ENCODE results near the gene IFNA5. TPM values are rescaled to one million over a fixed set of nuclear protein-coding genes. Genes with fewer than 3 reads are reported as not detected.

The IFNA5 gene
- total RNA-seq, 2 experiments from 2014 or later: not detected

- Mint-ChIP-seq H3K36me3 (ENCODE audit: low read depth) (no peaks in the 10 kb centered on the region), H3K9me3 (ENCODE audit: insufficient read depth) (no peaks in the 10 kb centered on the region), H3K27ac (no peak overlapping the region), H3K27me3 (ENCODE audit: low read depth) (peaks cover 13% of the 10 kb centered on the region), H3K4me1 (ENCODE audit: low read depth) (no peaks in the 10 kb centered on the region), H3K4me3 (no peak overlapping the region)
- ATAC-seq: no peak
- ChIA-PET POLR2A (no interaction called here), CTCF (no interaction called here)
- no peak for DNase-seq
These were observed 17.8 kb downstream of the IFNA5 start for GRCh38 chr9:21287280-21287679.

- DNase-seq (no peak), ATAC-seq (no peak)
- peaks cover 14% of the 10 kb centered on the region for H3K27me3 Mint-ChIP-seq (ENCODE audit: low read depth)
- ChIA-PET CTCF (no interaction called here), POLR2A (no interaction called here)
- H3K4me3 Mint-ChIP-seq: no peak overlapping the region
- H3K27ac Mint-ChIP-seq: no peak overlapping the region
- H3K9me3 Mint-ChIP-seq (ENCODE audit: insufficient read depth): no peaks in the 10 kb centered on the region
- H3K36me3 Mint-ChIP-seq (ENCODE audit: low read depth): no peaks in the 10 kb centered on the region
- H3K4me1 Mint-ChIP-seq (ENCODE audit: low read depth): no peaks in the 10 kb centered on the region
These were observed 18.5 kb downstream of the IFNA5 start for GRCh38 chr9:21286659-21287058.

GRCh38 chr9:21286099-21286498, 19.0 kb downstream of the IFNA5 start:
- peaks cover 20% of the 10 kb centered on the region for H3K27me3 Mint-ChIP-seq (ENCODE audit: low read depth)
- ChIA-PET POLR2A (no interaction called here), CTCF (no interaction called here)
- DNase-seq (no peak), ATAC-seq (no peak)
- no peaks in the 10 kb centered on the region for H3K9me3 Mint-ChIP-seq (ENCODE audit: insufficient read depth)
- H3K4me1 Mint-ChIP-seq (ENCODE audit: low read depth): no peaks in the 10 kb centered on the region
- no peak overlapping the region for H3K27ac Mint-ChIP-seq
- H3K36me3 Mint-ChIP-seq (ENCODE audit: low read depth): no peaks in the 10 kb centered on the region
- no peak overlapping the region for H3K4me3 Mint-ChIP-seq

GRCh38 chr9:21281275-21281674, 23.8 kb downstream of the IFNA5 start:
- ATAC-seq: no peak
- H3K4me1 Mint-ChIP-seq (ENCODE audit: low read depth): no peaks in the 10 kb centered on the region
- H3K27me3 Mint-ChIP-seq (ENCODE audit: low read depth): peaks cover 27% of the 10 kb centered on the region
- H3K27ac Mint-ChIP-seq: no peak overlapping the region
- no peaks in the 10 kb centered on the region for H3K36me3 Mint-ChIP-seq (ENCODE audit: low read depth)
- CTCF ChIA-PET: no interaction called here
- DNase-seq: no peak
- POLR2A ChIA-PET: no interaction called here
- H3K9me3 Mint-ChIP-seq (ENCODE audit: insufficient read depth): no peaks in the 10 kb centered on the region
- no peak overlapping the region for H3K4me3 Mint-ChIP-seq

- ATAC-seq (no peak), DNase-seq (no peak)
- ChIA-PET CTCF (interaction anchor here (1.3 to 1.7 kb wide), 2 partner anchors 15 to 73 kb away, joined by 3 to 7 read pairs; no protein-coding TSS in a partner anchor), POLR2A (no interaction called here)
- Mint-ChIP-seq H3K27me3 (ENCODE audit: low read depth) (peaks cover 56% of the 10 kb centered on the region), H3K27ac (no peak overlapping the region), H3K36me3 (ENCODE audit: low read depth) (no peaks in the 10 kb centered on the region), H3K4me1 (ENCODE audit: low read depth) (no peaks in the 10 kb centered on the region), H3K9me3 (ENCODE audit: insufficient read depth) (no peaks in the 10 kb centered on the region), H3K4me3 (no peak overlapping the region)
These were observed 36.8 kb downstream of the IFNA5 start for GRCh38 chr9:21268347-21268657.

GRCh38 chr9:21267485-21268346, 37.4 kb downstream of the IFNA5 start:
- no peak for ATAC-seq
- no peak overlapping the region for H3K27ac Mint-ChIP-seq
- H3K4me3 Mint-ChIP-seq: no peak overlapping the region

GRCh38 chr9:21266733-21267484, 38.2 kb downstream of the IFNA5 start:
- Mint-ChIP-seq H3K36me3 (ENCODE audit: low read depth) (no peaks in the 10 kb centered on the region), H3K27me3 (ENCODE audit: low read depth) (peaks cover 52% of the 10 kb centered on the region), H3K4me1 (ENCODE audit: low read depth) (no peaks in the 10 kb centered on the region), H3K9me3 (ENCODE audit: insufficient read depth) (no peaks in the 10 kb centered on the region), H3K27ac (no peak overlapping the region), H3K4me3 (no peak overlapping the region)
- ChIA-PET POLR2A (no interaction called here), CTCF (interaction anchor here (1.0 to 1.7 kb wide), 3 partner anchors 14 to 84 kb away, joined by 3 to 7 read pairs (median 3); no protein-coding TSS in a partner anchor)
- no peak for DNase-seq
- no peak for ATAC-seq

More at GRCh38 chr9:21267485-21268346, 37.4 kb downstream of the IFNA5 start:
- H3K36me3 Mint-ChIP-seq (ENCODE audit: low read depth): no peaks in the 10 kb centered on the region
- CTCF ChIA-PET: interaction anchor here (1.3 to 1.7 kb wide), 2 partner anchors 14 to 72 kb away, joined by 3 to 7 read pairs; no protein-coding TSS in a partner anchor
- H3K4me1 Mint-ChIP-seq (ENCODE audit: low read depth): no peaks in the 10 kb centered on the region
- POLR2A ChIA-PET: no interaction called here
- no peak for DNase-seq
- no peaks in the 10 kb centered on the region for H3K9me3 Mint-ChIP-seq (ENCODE audit: insufficient read depth)
- peaks cover 58% of the 10 kb centered on the region for H3K27me3 Mint-ChIP-seq (ENCODE audit: low read depth)

- no peak for ATAC-seq
- Mint-ChIP-seq H3K9me3 (ENCODE audit: insufficient read depth) (no peaks in the 10 kb centered on the region), H3K27me3 (ENCODE audit: low read depth) (peaks cover 48% of the 10 kb centered on the region), H3K27ac (no peak overlapping the region), H3K36me3 (ENCODE audit: low read depth) (no peaks in the 10 kb centered on the region), H3K4me3 (no peak overlapping the region), H3K4me1 (ENCODE audit: low read depth) (no peaks in the 10 kb centered on the region)
- no peak for DNase-seq
- ChIA-PET POLR2A (no interaction called here), CTCF (interaction anchor here (0.7 to 4.5 kb wide), 5 partner anchors 9 to 523 kb away, joined by 3 to 21 read pairs (median 4); no protein-coding TSS in a partner anchor)
These were observed 39.5 kb downstream of the IFNA5 start for GRCh38 chr9:21265421-21266189.

GRCh38 chr9:21255538-21256212, 49.4 kb downstream of the IFNA5 start:
- POLR2A ChIA-PET: no interaction called here
- H3K27me3 Mint-ChIP-seq (ENCODE audit: low read depth): peaks cover 37% of the 10 kb centered on the region
- H3K4me3 Mint-ChIP-seq: no peak overlapping the region
- no peak for DNase-seq
- H3K27ac Mint-ChIP-seq: no peak overlapping the region
- CTCF ChIA-PET: interaction anchor here (0.8 to 1.9 kb wide), 2 partner anchors 9 to 20 kb away, joined by 4 to 11 read pairs; no protein-coding TSS in a partner anchor
- no peaks in the 10 kb centered on the region for H3K9me3 Mint-ChIP-seq (ENCODE audit: insufficient read depth)
- no peaks in the 10 kb centered on the region for H3K36me3 Mint-ChIP-seq (ENCODE audit: low read depth)
- no peak for ATAC-seq
- H3K4me1 Mint-ChIP-seq (ENCODE audit: low read depth): peaks cover 4% of the 10 kb centered on the region
